ENCODE measurements around the gene FMNL2.

FMNL2 gene

GRCh38 chr2:152425765-152426727 lies 91.1 kb downstream of the FMNL2 start:
- H3K27ac Mint-ChIP-seq = no peak overlapping the region
- peaks cover 6% of the 10 kb centered on the region for H3K4me1 Mint-ChIP-seq (ENCODE audit: low read depth)
- no peak overlapping the region for H3K4me3 Mint-ChIP-seq
- no peaks in the 10 kb centered on the region for H3K36me3 Mint-ChIP-seq (ENCODE audit: low read depth)
- DNase-seq (ENCODE audit: low spot score) = no peak
- H3K9me3 Mint-ChIP-seq = no peaks in the 10 kb centered on the region
- peaks cover 4% of the 10 kb centered on the region for H3K27me3 Mint-ChIP-seq (ENCODE audit: low read depth)

DNA sequence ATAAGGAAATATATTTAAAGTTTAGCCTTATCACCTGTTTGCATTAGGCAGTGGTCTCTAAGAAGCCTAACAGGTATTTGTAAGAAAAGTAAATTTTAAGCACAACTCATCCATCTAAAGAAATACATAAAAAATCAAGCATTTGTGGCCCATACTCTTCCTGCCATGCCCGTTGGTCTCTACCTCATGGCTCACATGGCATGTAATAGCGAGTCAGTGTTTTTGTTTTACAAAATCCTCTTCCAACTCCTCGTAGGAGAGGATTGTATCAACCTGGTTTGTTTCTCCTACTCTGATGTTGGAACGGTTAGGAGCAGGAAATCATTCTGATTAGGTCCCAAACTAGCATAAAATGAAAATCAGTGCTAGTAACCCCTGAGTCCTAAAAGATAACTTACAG lies 91.8 kb downstream of the FMNL2 start:
- no peak for DNase-seq (ENCODE audit: low spot score)
- no peaks in the 10 kb centered on the region for H3K9me3 Mint-ChIP-seq

DNA sequence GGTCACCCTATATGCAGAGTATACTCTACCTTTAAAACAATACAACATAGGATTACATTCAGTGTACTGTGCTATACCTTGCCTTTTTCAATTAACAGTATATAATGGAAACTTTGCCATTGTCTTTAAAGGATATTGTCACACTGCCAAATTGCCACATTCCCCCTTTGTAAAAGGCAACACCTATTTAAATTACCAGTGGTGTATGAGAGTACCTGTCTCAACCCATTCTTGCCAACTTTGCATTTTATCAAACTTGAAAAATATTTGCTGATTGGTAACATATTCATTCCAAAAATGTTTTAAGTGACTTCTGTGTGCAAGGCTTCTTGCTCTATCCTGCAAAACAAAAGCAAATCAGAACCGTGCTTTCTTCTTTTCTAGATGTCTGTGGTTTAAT lies 92.9 kb downstream of the FMNL2 start:
- no peak overlapping the region for H3K4me3 Mint-ChIP-seq
- no peak overlapping the region for H3K27ac Mint-ChIP-seq
- no peaks in the 10 kb centered on the region for H3K4me1 Mint-ChIP-seq (ENCODE audit: low read depth)
- no peak for DNase-seq (ENCODE audit: low spot score)
- H3K27me3 Mint-ChIP-seq (ENCODE audit: low read depth) = peaks cover 12% of the 10 kb centered on the region
- H3K36me3 Mint-ChIP-seq (ENCODE audit: low read depth) = no peaks in the 10 kb centered on the region
- no peaks in the 10 kb centered on the region for H3K9me3 Mint-ChIP-seq

More for the DNA sequence above, 91.8 kb downstream of the FMNL2 start:
- Mint-ChIP-seq H3K4me3 (no peak overlapping the region), H3K4me1 (ENCODE audit: low read depth) (no peaks in the 10 kb centered on the region), H3K27ac (no peak overlapping the region), H3K36me3 (ENCODE audit: low read depth) (no peaks in the 10 kb centered on the region), H3K27me3 (ENCODE audit: low read depth) (peaks cover 4% of the 10 kb centered on the region)

DNA sequence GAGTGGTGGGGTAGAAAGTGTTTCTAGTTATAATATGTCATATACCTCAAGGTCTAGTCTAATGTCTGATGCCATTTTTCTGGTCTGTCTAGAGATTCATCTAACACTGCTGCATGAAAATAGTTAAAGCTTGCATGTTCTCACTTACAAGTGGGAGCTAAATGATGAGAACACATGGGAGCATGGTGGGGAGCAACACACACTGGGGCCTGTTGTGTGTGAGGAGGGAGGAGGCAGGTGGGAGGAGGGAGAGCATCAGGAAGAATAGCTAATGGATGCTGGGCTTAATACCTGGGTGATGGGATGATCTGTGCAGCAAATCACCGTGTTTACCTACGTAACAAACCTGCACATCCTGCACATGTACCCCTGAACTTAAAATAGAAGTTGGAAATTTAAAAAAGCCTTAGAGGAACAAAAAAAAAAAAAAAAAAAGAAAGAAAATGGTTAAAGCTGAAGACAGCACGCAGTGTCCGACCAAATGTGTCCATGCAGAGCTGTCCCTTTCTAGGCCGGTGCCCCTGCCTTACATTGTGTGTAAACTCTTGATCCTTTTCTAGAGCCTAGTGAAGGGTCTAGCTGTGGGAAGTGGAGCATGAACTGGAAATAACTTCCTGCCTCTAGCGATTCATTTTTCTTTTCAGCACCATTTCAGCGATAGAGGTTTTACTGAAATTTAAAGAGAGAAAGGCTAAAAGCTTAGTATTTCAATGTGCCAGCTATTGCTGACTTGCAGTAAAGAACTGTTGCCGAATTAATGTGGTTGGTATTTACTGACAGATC lies 94.0 kb downstream of the FMNL2 start:
- peaks cover 12% of the 10 kb centered on the region for H3K27me3 Mint-ChIP-seq (ENCODE audit: low read depth)
- DNase-seq (ENCODE audit: low spot score) = no peak
- no peaks in the 10 kb centered on the region for H3K9me3 Mint-ChIP-seq
- no peak overlapping the region for H3K27ac Mint-ChIP-seq
- no peak overlapping the region for H3K4me3 Mint-ChIP-seq
- no peaks in the 10 kb centered on the region for H3K4me1 Mint-ChIP-seq (ENCODE audit: low read depth)
- H3K36me3 Mint-ChIP-seq (ENCODE audit: low read depth) = no peaks in the 10 kb centered on the region

DNA sequence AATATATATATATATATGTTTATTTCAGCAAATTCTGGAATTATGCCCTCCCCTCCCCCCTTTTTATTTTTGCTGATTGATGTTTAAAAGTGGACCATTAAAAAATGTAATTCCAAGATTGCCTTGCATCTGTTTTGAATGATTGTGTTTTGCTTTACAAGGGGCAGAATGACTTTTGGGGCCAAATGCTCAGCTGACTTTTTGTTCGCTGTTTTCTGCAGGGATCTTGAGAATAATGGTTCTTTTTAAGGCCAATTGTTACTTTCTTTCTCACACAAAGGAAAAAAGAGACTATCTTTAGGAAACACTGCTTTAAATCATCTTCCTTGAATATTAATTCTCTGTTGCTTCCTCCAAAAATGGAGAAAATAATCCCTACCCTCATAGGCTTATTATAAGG lies 95.9 kb downstream of the FMNL2 start:
- Mint-ChIP-seq H3K4me1 (ENCODE audit: low read depth) (no peaks in the 10 kb centered on the region), H3K36me3 (ENCODE audit: low read depth) (no peaks in the 10 kb centered on the region), H3K27me3 (ENCODE audit: low read depth) (peaks cover 12% of the 10 kb centered on the region), H3K4me3 (no peak overlapping the region), H3K9me3 (no peaks in the 10 kb centered on the region), H3K27ac (no peak overlapping the region)
- DNase-seq (ENCODE audit: low spot score) = no peak

DNA sequence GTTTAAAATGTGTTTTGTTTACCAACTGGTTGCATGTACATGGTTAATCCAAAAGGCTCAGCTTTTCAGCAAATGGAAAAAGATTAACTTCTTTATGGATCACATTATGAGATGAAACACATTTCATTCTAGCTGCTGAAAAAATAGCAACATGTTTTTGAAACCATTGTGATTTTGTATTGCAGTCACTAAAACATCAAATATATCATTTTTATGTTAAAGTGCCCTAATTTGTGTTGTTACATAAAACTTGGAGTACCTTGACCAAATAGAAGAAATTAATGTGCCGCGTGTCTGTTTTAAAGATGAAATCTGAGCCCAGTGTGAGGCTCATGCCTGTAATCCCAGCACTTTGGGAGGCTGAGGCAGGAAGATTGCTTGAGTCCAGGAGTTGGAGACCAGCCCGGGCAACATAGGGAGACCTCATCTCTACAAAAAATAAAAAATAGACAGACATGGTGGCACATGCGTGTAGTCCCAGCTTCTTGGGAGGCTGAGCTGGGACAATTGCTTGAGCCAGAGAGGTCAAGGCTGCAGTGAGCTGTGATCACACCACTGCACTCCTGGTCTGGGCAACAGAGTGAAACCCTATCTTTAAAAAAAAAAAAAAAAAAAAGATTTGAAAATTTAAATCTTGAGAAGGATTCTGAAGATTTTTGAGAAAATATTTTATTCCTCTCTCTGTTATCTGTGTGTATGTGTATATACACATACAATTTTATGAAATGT lies 96.6 kb downstream of the FMNL2 start:
- no peak overlapping the region for H3K4me3 Mint-ChIP-seq
- no peaks in the 10 kb centered on the region for H3K9me3 Mint-ChIP-seq
- H3K27me3 Mint-ChIP-seq (ENCODE audit: low read depth) = peaks cover 12% of the 10 kb centered on the region
- no peaks in the 10 kb centered on the region for H3K36me3 Mint-ChIP-seq (ENCODE audit: low read depth)
- H3K27ac Mint-ChIP-seq = no peak overlapping the region
- no peaks in the 10 kb centered on the region for H3K4me1 Mint-ChIP-seq (ENCODE audit: low read depth)
- no peak for DNase-seq (ENCODE audit: low spot score)

DNA sequence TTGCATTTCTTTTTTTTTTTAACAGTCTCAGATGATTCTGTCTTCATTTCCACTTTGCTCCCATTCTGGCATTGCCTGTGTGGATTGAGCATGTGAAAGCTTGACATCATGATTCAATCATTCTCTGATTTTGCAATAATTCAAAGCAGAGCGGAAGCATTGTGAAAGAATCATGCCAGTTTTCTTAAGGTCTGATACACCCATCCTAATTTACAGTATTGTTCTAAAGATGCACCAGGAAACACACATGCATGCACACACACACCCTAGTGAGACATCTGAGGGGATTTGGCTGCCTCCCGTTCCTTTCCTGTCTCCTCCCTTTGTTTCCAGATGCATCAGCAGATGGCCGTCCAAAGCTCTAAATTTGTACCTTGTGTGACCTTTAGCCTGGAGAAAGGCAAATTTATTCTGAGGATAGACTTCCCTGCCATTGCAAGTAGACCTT lies 97.3 kb downstream of the FMNL2 start:
- no peak overlapping the region for H3K4me3 Mint-ChIP-seq
- H3K36me3 Mint-ChIP-seq (ENCODE audit: low read depth) = no peaks in the 10 kb centered on the region
- H3K27ac Mint-ChIP-seq = no peak overlapping the region
- DNase-seq (ENCODE audit: low spot score) = no peak
- peaks cover 12% of the 10 kb centered on the region for H3K27me3 Mint-ChIP-seq (ENCODE audit: low read depth)
- no peaks in the 10 kb centered on the region for H3K9me3 Mint-ChIP-seq
- H3K4me1 Mint-ChIP-seq (ENCODE audit: low read depth) = no peaks in the 10 kb centered on the region

GRCh38 chr2:152432765-152433164 lies 97.8 kb downstream of the FMNL2 start:
- no peaks in the 10 kb centered on the region for H3K4me1 Mint-ChIP-seq (ENCODE audit: low read depth)
- no peak overlapping the region for H3K4me3 Mint-ChIP-seq
- no peaks in the 10 kb centered on the region for H3K36me3 Mint-ChIP-seq (ENCODE audit: low read depth)
- no peaks in the 10 kb centered on the region for H3K9me3 Mint-ChIP-seq
- H3K27me3 Mint-ChIP-seq (ENCODE audit: low read depth) = peaks cover 10% of the 10 kb centered on the region
- no peak for DNase-seq (ENCODE audit: low spot score)
- no peak overlapping the region for H3K27ac Mint-ChIP-seq

DNA sequence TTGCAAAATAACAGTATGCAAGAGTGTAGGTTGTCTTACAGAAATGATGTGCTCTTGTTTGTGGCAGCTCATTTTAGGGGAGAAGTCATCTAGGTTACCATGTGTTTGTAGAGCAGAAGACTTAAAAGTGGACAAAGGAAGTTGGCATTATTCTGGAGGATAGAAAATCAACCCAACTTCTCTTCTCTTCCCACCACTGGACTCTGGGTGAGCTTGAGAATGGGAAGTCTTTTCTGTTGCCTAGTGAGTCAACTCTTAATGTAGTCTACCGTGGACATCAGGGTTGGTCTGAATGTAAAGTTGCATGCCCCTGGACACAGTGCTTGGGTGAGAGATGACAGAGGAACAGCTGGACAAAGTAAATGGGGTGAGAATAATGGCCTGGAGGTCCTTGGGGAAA lies 98.3 kb downstream of the FMNL2 start:
- Mint-ChIP-seq H3K27me3 (ENCODE audit: low read depth) (peaks cover 10% of the 10 kb centered on the region), H3K36me3 (ENCODE audit: low read depth) (no peaks in the 10 kb centered on the region), H3K9me3 (no peaks in the 10 kb centered on the region), H3K27ac (no peak overlapping the region), H3K4me3 (no peak overlapping the region), H3K4me1 (ENCODE audit: low read depth) (no peaks in the 10 kb centered on the region)
- DNase-seq (ENCODE audit: low spot score) = no peak

DNA sequence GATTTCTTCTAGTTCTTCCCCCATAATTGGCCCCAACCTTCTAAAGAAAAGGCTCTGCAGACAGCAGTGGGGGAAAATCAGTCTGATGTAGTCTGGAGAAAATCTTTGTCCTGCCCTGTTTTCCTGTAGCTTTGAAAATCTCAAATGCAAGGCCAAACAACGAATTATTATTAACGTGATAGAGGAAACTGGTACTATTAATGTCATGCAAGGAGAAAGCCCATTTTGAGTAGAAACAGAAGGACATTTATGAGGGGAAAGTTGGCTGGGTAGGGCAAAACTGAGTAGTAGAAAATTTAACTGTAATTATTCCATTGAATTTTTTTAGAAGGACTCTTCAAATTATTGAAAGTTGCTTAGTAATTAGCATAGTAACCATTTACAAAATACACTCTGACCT lies 98.8 kb downstream of the FMNL2 start:
- Mint-ChIP-seq H3K27me3 (ENCODE audit: low read depth) (peaks cover 9% of the 10 kb centered on the region), H3K36me3 (ENCODE audit: low read depth) (no peaks in the 10 kb centered on the region)

DNA sequence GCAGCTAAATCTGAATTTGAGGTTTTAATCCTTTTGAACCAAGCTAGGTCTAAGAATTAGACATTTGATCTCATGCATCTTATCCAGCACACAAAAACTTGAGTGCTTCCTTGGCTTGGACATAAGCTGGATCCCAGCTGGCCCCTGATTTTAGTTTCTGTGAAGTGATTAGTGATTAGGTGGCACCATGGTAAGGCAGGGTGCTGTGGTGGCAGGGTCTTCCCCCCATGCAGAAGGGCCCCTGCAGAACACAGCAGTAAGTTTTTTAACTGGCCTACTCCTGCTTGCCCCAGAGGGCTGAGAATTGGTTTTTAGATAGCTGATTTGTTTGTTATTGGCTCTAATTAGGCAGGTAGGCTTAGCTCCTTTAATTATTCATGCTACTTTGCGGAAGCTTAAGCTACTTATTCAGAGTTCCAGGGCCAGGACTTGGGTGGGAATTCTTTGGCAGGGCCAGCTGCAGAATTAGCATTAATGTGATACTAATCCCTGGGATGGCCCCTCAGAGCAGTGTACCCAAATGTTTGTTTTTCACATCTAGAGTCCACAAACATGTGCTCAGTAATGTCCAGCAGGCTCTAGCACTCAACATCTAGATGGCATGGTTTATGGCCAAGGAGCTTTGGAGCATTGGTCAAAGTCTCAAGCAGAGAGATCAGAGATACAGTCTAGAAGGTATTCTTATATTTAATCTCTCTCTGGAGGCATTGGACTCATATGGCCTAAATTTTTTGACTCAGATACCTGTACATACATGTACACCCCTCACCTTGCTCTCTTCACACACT lies 99.6 kb downstream of the FMNL2 start:
- no peak overlapping the region for H3K4me3 Mint-ChIP-seq
- H3K9me3 Mint-ChIP-seq = no peaks in the 10 kb centered on the region
- H3K36me3 Mint-ChIP-seq (ENCODE audit: low read depth) = no peaks in the 10 kb centered on the region
- peaks cover 9% of the 10 kb centered on the region for H3K27me3 Mint-ChIP-seq (ENCODE audit: low read depth)
- no peak for DNase-seq (ENCODE audit: low spot score)
- H3K4me1 Mint-ChIP-seq (ENCODE audit: low read depth) = no peaks in the 10 kb centered on the region
- H3K27ac Mint-ChIP-seq = no peak overlapping the region

More for the DNA sequence above, 98.8 kb downstream of the FMNL2 start:
- no peak overlapping the region for H3K4me3 Mint-ChIP-seq
- no peak for DNase-seq (ENCODE audit: low spot score)
- no peak overlapping the region for H3K27ac Mint-ChIP-seq
- no peaks in the 10 kb centered on the region for H3K9me3 Mint-ChIP-seq
- H3K4me1 Mint-ChIP-seq (ENCODE audit: low read depth) = no peaks in the 10 kb centered on the region

DNA sequence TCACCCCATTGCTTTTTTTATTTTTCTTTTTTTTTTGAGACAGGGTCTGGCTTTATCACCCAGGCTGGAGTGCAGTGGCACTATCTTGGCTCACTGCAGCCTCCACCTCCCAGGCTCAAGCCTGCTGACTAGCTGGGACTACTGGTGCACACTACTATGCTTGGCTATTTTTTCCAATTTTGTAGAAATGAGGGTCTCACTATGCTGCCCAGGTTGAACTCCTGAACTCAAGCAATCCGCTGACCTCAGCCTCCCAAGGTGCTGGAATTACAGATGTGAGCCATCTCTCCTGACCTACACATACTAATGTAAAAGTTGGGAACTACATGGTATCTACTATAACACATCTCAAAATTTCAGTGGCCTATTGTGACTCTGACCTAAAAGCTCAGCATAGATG lies 101.2 kb downstream of the FMNL2 start:
- H3K9me3 Mint-ChIP-seq = no peaks in the 10 kb centered on the region
- no peaks in the 10 kb centered on the region for H3K4me1 Mint-ChIP-seq (ENCODE audit: low read depth)
- no peaks in the 10 kb centered on the region for H3K36me3 Mint-ChIP-seq (ENCODE audit: low read depth)
- no peak for DNase-seq (ENCODE audit: low spot score)
- peaks cover 14% of the 10 kb centered on the region for H3K27me3 Mint-ChIP-seq (ENCODE audit: low read depth)
- no peak overlapping the region for H3K27ac Mint-ChIP-seq
- no peak overlapping the region for H3K4me3 Mint-ChIP-seq

All from T-helper 2 cell treated with Interferon-gamma antibody and Interleukin-4, amounts not matched to agents 5 μg/mL and 100 μg/mL, for 36 hours (primary cell).